Anterior cingulate cortex (tissue), 58 donors: ENCODE results near the gene KLK5.
A peak's percentile ranks its signal among the peaks of the same experiment; 100 is the strongest.

Experiments
- DNase-seq, 58 donors: peaks; one replicate each; lab custom pipeline; 2025; lab: John Stamatoyannopoulos, UW

Gene KLK5

DNA sequence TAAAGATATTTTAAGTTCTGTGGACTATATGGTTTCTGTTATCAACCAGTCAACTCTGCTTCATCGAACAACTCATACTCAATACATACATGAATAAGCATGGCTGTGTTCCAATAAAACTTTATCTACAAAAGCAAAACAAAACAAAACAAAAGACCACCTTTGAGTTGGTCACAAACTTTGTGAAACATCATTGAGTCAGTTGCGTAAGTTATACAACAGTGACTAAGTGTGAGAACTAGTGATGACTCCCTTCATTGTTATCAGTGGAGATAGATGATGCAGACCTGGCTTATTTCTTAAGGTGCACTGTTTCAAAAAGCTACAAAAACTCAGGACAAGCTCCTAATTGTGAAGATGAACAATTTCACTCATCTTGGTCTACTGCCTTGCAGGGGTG lies 27.1 kb downstream of the KLK5 start:
- no peak for DNase-seq

- peak in 2 of 58 donors; percentile 3 for DNase-seq
Observed at GRCh38 chr19:50924586-50924985, 28.3 kb downstream of the KLK5 start.

- peak in 50 of 58 donors; percentile 1 to 75 (median 45) for DNase-seq
Observed at GRCh38 chr19:50922317-50922853, 30.5 kb downstream of the KLK5 start.

GRCh38 chr19:50921426-50922316 lies 31.2 kb downstream of the KLK5 start:
- DNase-seq = no peak

DNA sequence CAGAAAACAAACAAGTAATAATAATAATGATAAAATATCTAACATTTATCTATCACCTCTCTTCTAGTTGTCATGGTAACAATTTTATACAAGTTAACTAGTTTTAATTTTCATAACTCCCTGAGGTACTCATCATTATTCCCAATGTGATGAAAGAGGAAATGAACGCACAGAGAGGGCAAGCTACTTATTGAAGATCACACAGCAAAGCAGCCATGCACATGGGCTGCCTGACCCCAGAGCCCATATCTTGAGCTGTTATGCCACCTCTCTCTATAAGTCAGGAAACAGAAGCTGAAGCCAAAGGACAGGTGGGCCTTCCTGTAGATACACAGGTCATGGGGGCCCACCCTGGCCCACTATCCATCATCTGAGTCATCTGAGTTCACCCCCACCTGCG lies 36.8 kb downstream of the KLK5 start:
- DNase-seq = no peak

DNA sequence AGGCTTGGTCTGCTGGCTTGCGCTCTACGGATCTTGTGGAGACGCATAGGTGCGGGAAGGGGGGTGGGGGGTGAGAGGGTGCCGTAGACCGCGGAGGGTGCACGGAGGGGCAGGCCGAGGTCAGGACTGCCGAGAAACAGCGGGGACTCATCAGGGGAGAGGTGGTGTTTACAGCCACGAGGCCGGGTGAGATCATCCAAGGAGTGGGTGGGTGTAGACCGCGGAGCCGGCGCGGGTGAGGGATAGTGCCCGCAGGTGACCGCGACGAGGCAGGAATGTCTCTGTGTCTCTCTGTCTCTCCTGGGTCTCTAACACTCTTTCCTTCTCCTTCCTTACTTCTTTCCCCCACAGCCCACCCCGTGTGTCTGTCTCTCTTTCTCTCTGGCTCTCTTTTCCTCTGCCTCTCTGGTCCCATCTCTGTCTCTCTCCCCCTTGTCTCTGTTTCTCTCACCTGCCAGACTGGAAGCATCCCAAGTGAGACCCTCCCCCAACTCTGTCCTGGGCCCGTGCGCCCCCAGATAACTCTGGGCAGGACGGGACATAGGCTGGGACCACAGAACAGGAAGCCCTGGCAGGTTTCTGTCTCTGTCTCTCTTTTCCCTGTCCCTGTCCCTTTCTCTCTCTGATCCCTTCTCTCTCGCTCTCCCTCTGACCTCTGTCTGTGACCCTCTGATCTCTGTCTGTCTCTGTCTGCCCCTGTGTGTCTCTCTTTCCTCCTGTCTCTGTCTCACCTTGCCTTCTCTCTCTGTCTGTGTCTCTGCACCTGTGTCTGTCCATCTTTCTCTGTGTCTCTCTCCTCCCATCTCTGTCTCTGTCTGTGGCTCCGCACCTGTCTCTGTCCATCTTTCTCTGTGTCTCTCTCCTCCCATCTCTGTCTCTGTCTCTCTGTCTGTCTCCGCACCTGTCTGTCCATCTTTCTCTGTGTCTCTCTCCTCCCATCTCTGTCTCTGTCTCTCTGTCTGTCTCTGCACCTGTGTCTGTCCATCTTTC lies 39.8 kb downstream of the KLK5 start:
- DNase-seq = no peak

- DNase-seq = no peak
Observed at GRCh38 chr19:50912102-50912599, 40.7 kb downstream of the KLK5 start.

DNA sequence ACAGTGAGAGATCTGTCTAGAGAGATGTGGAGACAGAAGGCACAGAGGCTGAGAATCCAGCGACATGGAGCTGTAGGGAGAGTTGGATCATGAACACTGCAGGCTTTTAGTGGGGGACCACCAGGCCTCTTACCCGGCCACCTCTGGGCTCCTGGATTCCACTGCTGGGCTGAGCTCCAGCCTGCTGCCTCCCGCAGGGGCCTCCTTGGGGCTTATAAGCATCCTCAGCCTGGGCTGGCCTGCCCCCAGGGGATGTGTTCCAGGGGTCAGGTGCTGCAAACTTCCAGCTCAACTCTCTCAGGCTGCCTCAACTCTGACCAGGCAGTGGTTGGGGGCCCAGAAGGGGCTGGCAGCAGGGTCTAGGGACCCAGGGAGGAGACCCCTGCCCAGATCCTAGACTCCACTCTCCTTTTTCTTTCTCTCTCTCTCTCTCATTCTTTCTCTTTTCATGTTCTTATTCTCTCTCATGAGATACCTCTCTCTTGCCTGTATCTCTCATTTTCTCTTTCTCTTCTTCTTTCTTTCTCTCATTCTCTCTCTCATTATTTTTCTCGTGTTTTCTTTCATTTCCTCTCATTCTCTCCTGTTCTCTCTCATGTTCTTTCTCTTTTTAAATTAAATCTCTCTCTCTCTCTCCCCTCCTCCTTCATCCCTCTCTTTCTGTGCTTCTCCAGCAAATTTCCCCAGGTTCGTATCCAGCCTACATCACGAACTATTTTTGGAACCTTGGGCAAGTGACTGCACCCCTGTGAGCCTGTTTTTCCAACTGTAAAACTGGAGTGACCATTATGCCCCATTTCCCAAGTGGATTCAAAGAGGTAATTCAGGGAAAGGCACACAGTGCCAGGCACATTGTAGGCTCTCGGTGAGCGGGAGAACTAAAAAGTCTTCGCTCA lies 41.4 kb downstream of the KLK5 start, which contains the start of gene KLK4:
Gene KLK4 (minus strand): TSS at position 190 of the 896 bp plus-strand sequence. CDS start 657 bp downstream, outside the sequence.
- no peak for DNase-seq

DNA sequence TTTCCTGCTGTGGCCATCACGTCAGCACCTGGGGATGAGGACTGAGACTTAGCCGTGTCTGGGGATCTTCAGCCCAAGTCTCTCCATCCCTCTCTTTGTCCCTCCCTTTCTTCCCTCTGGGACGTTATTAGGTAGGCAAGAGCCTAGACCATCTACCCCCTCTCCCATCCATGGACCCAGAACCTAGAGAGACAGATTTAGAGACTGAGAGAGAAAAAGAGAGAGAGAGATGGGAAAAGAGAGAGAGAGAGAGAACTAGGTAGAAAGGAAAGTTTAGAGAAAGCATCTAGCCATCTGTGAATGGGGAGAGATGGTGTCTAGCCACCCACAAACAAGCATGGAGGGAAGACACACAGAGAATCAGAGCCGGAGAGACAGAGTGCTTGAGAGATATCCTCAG lies 42.1 kb downstream of the KLK5 start:
- DNase-seq = no peak

- peak in 7 of 58 donors; percentile 2 to 22 (median 9) for DNase-seq
Observed at GRCh38 chr19:50909240-50910070, 43.4 kb downstream of the KLK5 start.

DNA sequence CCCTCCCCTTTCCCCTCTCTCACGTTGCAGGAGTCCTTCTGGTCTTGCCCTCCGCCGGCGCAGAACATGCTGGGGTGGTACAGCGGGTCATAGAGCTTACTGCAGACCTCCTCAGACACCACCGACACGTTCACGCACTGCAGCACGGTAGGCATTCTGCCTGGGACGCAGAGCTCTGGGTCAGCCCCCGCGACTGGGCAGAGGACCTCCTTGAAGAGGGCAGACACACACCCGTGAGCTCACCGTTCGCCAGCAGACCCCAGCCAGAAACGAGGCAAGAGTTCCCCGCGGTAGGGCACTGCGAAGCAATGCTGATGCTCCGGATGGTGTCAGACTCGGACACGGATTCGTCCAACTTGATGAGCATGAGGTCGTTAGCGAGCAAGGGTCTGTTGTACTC lies 44.5 kb downstream of the KLK5 start:
- no peak for DNase-seq

- peak in 2 of 58 donors; percentile 3 to 25 for DNase-seq
Observed at GRCh38 chr19:50906217-50906616, 46.6 kb downstream of the KLK5 start.

GRCh38 chr19:50902640-50903039 lies 50.2 kb downstream of the KLK5 start:
- no peak for DNase-seq

GRCh38 chr19:50899569-50899968 lies 53.3 kb downstream of the KLK5 start:
- no peak for DNase-seq

GRCh38 chr19:50898018-50898417 lies 54.8 kb downstream of the KLK5 start:
- no peak for DNase-seq

GRCh38 chr19:50897612-50898011 lies 55.2 kb downstream of the KLK5 start:
- DNase-seq = no peak

DNA sequence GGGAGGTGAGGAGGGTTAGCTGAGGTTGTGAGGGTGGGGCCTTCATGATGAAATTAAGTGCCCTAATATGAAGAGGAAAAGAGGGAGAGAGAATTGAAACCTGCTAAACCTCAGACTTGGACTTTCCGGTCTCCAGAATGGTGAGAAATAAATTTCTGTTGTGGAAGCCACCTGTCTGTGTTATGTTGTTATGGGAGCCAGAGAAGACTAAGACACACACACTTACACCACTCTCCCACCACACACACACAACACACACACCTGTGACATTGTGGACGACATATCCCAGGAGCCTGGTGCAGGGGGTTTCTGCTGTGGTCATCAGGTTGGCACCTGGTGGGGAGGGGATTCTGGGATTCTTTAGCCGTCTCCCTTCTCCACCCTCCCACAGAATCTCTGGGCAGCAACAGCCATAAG lies 55.6 kb downstream of the KLK5 start:
- DNase-seq = no peak

DNA sequence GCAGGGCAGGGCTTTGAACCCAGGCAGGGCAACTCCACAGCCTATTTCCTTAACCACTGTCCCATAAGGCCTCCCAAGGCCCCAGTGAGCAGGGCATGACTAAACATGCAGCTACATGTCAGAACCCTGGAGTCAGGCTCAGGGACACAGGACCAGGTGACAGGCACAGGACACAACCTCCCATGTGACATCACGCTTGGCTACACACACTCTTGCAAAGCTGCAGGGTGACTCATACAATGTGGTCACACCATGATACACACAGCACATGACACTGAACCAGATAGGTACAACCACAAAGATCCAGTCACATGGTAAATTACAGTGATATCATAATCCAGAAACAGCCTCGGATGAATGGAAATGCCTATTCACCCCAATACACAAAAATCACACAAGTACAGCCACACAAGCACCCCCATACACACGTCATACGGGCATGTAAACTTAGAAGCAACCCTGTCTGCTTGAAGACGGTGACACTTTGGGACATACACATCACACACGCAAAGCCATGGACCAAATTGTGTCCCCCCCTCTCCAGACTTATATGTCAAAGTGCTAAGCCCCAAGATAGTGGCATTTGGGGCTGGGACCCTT lies 56.1 kb downstream of the KLK5 start:
- DNase-seq = no peak
